Suprapubic skin (tissue), 4 donors: Measurements from ENCODE around the gene CD99L2. TPM values are rescaled to one million over a fixed set of nuclear protein-coding genes. Genes with fewer than 3 reads are reported as not detected.

Source experiments
- DNase-seq, 2 donors: peaks; one replicate each; pipeline ENCODE4 v3.0.0-alpha.2; 2019; ENCODE audit warnings: low spot score in 2 of 2
- H3K27ac ChIP-seq: fragments of 200-600 bp; sonication (generic); one replicate; pipeline ENCODE4 v1.5.1; 2019
- H3K27me3 ChIP-seq: fragments of 200-600 bp; sonication (generic); one replicate; pipeline ENCODE4 v1.5.1; 2019
- H3K36me3 ChIP-seq: fragments of 200-600 bp; sonication (generic); one replicate; pipeline ENCODE4 v1.5.1; 2019
- H3K4me1 ChIP-seq: fragments of 200-600 bp; sonication (generic); one replicate; pipeline ENCODE4 v1.5.1; 2019
- H3K4me3 ChIP-seq: fragments of 200-600 bp; sonication (generic); one replicate; pipeline ENCODE4 v1.5.1; 2019; ENCODE audit warnings: mild to moderate bottlenecking
- H3K9me3 ChIP-seq: fragments of 200-600 bp; sonication (generic); one replicate; pipeline ENCODE4 v1.5.1; 2019
- EP300 ChIP-seq: sonication (generic); formaldehyde crosslinking; IDR thresholded peaks from one replicate; pipeline ENCODE4 v1.6.1; 2017; ENCODE audit warnings: antibody characterized with exemption
- POLR2A ChIP-seq, 2 donors: fragments of 450-650 bp; IDR thresholded peaks; one replicate each; pipeline ENCODE4 v1.6.1; 2017; ENCODE audit warnings: antibody characterized with exemption in 2 of 2, mild to moderate bottlenecking in 2 of 2, moderate library complexity in 2 of 2
- POLR2AphosphoS5 ChIP-seq, 3 donors: sonication (generic); formaldehyde crosslinking; IDR thresholded peaks; one replicate each; pipeline ENCODE4 v1.6.1; 2017; ENCODE audit warnings: antibody characterized with exemption in 3 of 3
- WGBS: methylation state at CpG from one replicate; pipeline ENCODE4 v1.1.5; 2018; 5-methylcytosine and 5-hydroxymethylcytosine counted together
- total RNA-seq, 4 donors: library from RNA; depleted of rRNA; stranded (reverse); fragments of >200 nt; gene quantifications; one replicate each; pipeline ENCODE4 v1.1.0, GENCODE V29; 2016
- TF ChIP-seq, protein P1 (sequence below), 2 donors: fragments of 200-600 bp in 1 of 2; fragments of 450-650 bp in 1 of 2; sonication (generic) in 1 of 2; IDR thresholded peaks; one replicate each; pipeline ENCODE4 v1.5.1; 2016 to 2019; ENCODE audit warnings: antibody characterized with exemption in 2 of 2, mild to moderate bottlenecking in 1 of 2, moderate library complexity in 1 of 2

The CD99L2 gene
- total RNA-seq, 4 donors from 2014 or later: 12.6 to 24.5 (median 18.7) TPM

DNA sequence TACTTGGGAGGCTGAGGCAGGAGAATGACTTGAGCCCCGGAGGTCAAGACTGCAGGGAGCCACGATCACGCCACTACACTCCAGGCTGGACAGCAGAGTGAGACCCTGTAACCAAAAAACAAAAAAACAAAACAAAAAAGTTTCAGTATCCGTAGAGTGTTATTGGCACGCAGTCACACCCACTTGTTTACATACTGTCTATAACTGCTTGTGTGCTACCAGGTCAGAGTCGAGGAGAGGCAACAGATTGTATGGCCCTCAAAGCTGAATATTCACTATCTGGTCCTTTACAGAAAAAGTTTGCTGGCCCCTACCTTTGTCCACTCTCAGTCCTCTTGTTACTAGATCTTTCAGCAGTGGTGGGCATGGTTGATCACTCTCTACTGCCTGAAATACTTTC lies 8.2 kb upstream of the CD99L2 start:
- 90% methylated on average over 6 of the region's 6 CpGs for WGBS
- no peaks in the 10 kb centered on the region for H3K4me1 ChIP-seq
- H3K27ac ChIP-seq: no peak overlapping the region
- no peaks in the 10 kb centered on the region for H3K36me3 ChIP-seq
- H3K9me3 ChIP-seq: no peaks in the 10 kb centered on the region
- H3K27me3 ChIP-seq: no peaks in the 10 kb centered on the region
- TF ChIP-seq, protein P1, sequence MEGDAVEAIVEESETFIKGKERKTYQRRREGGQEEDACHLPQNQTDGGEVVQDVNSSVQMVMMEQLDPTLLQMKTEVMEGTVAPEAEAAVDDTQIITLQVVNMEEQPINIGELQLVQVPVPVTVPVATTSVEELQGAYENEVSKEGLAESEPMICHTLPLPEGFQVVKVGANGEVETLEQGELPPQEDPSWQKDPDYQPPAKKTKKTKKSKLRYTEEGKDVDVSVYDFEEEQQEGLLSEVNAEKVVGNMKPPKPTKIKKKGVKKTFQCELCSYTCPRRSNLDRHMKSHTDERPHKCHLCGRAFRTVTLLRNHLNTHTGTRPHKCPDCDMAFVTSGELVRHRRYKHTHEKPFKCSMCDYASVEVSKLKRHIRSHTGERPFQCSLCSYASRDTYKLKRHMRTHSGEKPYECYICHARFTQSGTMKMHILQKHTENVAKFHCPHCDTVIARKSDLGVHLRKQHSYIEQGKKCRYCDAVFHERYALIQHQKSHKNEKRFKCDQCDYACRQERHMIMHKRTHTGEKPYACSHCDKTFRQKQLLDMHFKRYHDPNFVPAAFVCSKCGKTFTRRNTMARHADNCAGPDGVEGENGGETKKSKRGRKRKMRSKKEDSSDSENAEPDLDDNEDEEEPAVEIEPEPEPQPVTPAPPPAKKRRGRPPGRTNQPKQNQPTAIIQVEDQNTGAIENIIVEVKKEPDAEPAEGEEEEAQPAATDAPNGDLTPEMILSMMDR (IDR thresholded peaks at IDR 0.05): no peak
- TF ChIP-seq POLR2A (IDR thresholded peaks at IDR 0.05) (no peak), EP300 (no peak), POLR2AphosphoS5 (IDR thresholded peaks at IDR 0.05) (no peak)
- H3K4me3 ChIP-seq: no peak overlapping the region
- no peak for DNase-seq

DNA sequence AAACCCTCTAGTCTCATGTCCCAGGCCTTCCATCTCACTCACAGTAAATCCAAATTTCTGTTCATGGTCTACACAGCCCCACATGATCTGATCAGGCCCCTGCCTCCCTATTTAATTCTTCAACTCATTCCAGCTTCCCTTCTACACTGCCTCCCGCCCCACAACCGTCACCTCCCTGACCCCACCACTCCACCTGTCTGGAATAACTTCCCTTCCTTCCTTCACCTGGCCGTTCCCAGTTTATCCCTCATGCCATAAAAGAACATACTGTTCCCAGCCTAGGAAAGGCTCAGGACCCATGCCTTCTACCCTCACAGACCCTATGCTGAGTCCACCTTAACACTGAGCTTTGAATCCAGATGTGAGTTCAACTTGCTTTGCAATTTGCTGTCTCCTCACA lies 6.8 kb upstream of the CD99L2 start:
- H3K4me3 ChIP-seq: no peak overlapping the region
- no peak for DNase-seq
- H3K27me3 ChIP-seq: no peaks in the 10 kb centered on the region
- no peaks in the 10 kb centered on the region for H3K4me1 ChIP-seq
- H3K36me3 ChIP-seq: no peaks in the 10 kb centered on the region
- no peaks in the 10 kb centered on the region for H3K9me3 ChIP-seq
- H3K27ac ChIP-seq: no peak overlapping the region
- TF ChIP-seq POLR2A (IDR thresholded peaks at IDR 0.05) (no peak), POLR2AphosphoS5 (IDR thresholded peaks at IDR 0.05) (no peak), EP300 (no peak)
- TF ChIP-seq, protein P1 (IDR thresholded peaks at IDR 0.05): no peak
- 74% methylated on average over 3 of the region's 3 CpGs for WGBS

DNA sequence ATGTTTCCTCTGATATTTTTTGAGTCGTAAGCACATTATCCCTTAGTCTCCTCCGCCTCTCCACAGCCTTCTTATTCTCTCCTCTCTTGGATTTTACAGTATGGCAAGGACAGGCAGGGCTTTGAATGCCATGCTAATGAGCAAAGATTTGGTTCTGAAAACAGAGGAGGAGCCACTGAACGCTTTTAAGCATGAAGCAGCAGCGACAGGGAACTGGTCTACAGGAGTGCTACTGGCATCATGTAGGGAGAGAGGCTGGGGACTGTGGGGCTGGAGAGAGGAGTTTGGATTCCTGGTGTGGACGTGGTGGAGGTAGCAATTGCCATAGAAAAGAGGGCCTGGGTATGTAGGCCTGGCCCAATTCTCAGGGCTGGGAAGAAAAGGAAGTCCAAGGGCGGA lies 4.6 kb upstream of the CD99L2 start:
- no peaks in the 10 kb centered on the region for H3K9me3 ChIP-seq
- no peaks in the 10 kb centered on the region for H3K27me3 ChIP-seq
- no peak overlapping the region for H3K4me3 ChIP-seq
- no peak for DNase-seq
- H3K27ac ChIP-seq: no peak overlapping the region
- H3K4me1 ChIP-seq: peaks cover 3% of the 10 kb centered on the region
- TF ChIP-seq, protein P1 (IDR thresholded peaks at IDR 0.05): no peak
- TF ChIP-seq EP300 (no peak), POLR2A (IDR thresholded peaks at IDR 0.05) (no peak), POLR2AphosphoS5 (IDR thresholded peaks at IDR 0.05) (no peak)
- no peaks in the 10 kb centered on the region for H3K36me3 ChIP-seq
- 61% methylated on average over 6 of the region's 6 CpGs for WGBS

DNA sequence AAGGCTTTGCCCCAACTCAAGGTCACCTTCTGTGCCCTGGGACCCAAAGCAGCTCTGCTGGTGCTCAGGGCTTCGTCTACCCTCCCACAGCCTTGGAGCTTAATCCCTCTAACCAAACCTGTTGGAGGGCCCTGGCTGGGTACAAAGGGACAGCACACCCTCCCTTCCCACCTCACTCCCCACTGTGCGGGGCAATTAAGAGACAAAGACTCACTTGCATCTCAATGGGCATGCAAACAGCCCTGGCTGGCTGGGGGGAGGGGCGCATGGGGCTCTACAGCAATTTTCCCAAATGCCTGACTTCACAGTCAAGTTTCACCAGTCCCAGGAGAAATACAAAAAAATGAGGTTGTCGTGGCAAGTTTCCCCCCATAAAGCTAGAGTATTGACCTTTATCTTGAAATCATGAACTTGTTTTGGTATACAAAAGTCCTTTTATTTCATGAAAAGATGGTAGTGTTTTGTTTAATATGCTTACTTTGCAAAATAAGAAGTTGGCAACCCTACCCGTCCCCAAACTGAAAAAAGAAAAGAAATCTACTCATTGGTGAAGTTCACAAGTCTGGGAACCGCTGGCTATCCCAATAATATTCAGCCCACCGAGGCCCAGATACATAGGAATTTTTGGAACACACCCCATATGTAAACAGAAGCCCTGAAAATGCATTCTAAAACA lies 4.1 kb upstream of the CD99L2 start:
- no peaks in the 10 kb centered on the region for H3K27me3 ChIP-seq
- H3K9me3 ChIP-seq: no peaks in the 10 kb centered on the region
- no peaks in the 10 kb centered on the region for H3K36me3 ChIP-seq
- peaks cover 4% of the 10 kb centered on the region for H3K4me1 ChIP-seq
- 31% methylated on average over 6 of the region's 7 CpGs for WGBS
- no peak overlapping the region for H3K27ac ChIP-seq
- no peak for TF ChIP-seq POLR2AphosphoS5 (IDR thresholded peaks at IDR 0.05)
- no peak for TF ChIP-seq EP300
- no peak for DNase-seq
- no peak overlapping the region for H3K4me3 ChIP-seq

DNA sequence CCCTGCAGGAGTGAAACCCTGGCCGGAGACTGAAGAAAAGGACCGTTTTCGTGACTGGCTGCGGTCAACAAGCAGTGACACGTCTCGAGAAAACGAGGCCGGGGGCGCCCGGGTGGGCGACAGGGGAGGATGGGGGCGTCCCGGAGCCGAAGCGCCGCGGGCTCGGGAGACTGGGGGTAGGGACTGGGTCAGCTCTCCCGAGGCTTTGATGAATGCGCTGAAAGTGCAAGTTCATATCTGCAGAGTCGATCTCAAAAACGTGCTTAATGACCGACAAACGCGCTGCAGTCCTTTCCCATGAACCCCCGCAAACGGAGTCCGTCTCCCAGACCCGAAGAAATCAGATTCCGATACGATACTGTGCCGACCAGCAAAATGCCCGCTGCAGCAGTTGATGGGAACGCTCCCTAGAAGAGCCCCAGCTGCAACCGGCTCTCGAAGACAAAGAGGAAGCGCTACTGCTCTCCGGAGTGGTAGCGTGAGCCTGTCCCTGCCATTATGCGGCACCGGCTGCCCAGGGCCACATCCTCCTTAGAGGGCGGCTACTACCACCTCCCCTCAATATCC lies 806 bp upstream of the CD99L2 start:
- Histone ChIP-seq H3K27ac (peak overlapping the region; percentile 80), H3K36me3 (no peaks in the 10 kb centered on the region), H3K27me3 (no peaks in the 10 kb centered on the region), H3K4me1 (peaks cover 8% of the 10 kb centered on the region), H3K4me3 (peak overlapping the region; percentile 71), H3K9me3 (no peaks in the 10 kb centered on the region)
- no peak for TF ChIP-seq EP300
- TF ChIP-seq POLR2A (IDR thresholded peaks at IDR 0.05): no peak
- TF ChIP-seq, protein P1 (IDR thresholded peaks at IDR 0.05): no peak
- no peak for TF ChIP-seq POLR2AphosphoS5 (IDR thresholded peaks at IDR 0.05)
- 37% methylated on average over 34 of the region's 42 CpGs for WGBS
- peak in 1 of 2 donors; percentile 63 for DNase-seq
